Hepatocyte (in vitro differentiated cells): Measurements from ENCODE around the gene REPS2.

Experiments used
- CTCF ChIP-seq: fragments of 200-600 bp; sonication (generic); IDR thresholded peaks from 2 replicates; pipeline ENCODE4 v1.5.1; 2016; ENCODE audit warnings: antibody characterized with exemption, mild to moderate bottlenecking; ENCODE audit not compliant: poor library complexity
- EZH2phosphoT487 ChIP-seq: fragments of 200-600 bp; sonication (generic); IDR thresholded peaks from one replicate; pipeline ENCODE4 v1.6.1; 2018; ENCODE audit warnings: antibody characterized with exemption, mild to moderate bottlenecking, low read depth, moderate library complexity; ENCODE audit not compliant: unreplicated experiment, severe bottlenecking

GRCh38 chrX:16983051-16983450 lies 36.6 kb downstream of the REPS2 start:
- TF ChIP-seq CTCF (no peak), EZH2phosphoT487 (no peak)
